ACC112 (cell line): Measurements from ENCODE around the gene ALPK1.

Experiments used
- H2AFZ ChIP-seq: fragments of 200-600 bp; sonication (generic); one replicate; pipeline ENCODE4 v1.6.0; 2017; ENCODE audit warnings: antibody characterized with exemption, low read length; ENCODE audit not compliant: unreplicated experiment
- H3K27ac ChIP-seq: fragments of 200-600 bp; sonication (generic); 2 replicates; pipeline ENCODE4 v1.5.1; 2014; ENCODE audit warnings: low read depth, mild to moderate bottlenecking, antibody characterized with exemption, low read length, moderate library complexity
- H3K27me3 ChIP-seq: fragments of 200-600 bp; sonication (generic); 2 replicates; pipeline ENCODE4 v1.6.1; 2014; ENCODE audit warnings: mild to moderate bottlenecking, antibody characterized with exemption, low read length, moderate library complexity, mixed read lengths; ENCODE audit not compliant: insufficient read depth
- H3K36me3 ChIP-seq: fragments of 200-600 bp; sonication (generic); 2 replicates; pipeline ENCODE4 v1.6.1; 2016; ENCODE audit warnings: mild to moderate bottlenecking, antibody characterized with exemption, low read length, moderate library complexity, mixed read lengths; ENCODE audit not compliant: insufficient read depth
- H3K4me1 ChIP-seq: fragments of 200-600 bp; sonication (generic); one replicate; pipeline ENCODE4 v1.6.1; 2016; ENCODE audit warnings: low read length, mixed read lengths; ENCODE audit not compliant: insufficient read depth, unreplicated experiment, control insufficient read depth
- H3K4me3 ChIP-seq: fragments of 200-600 bp; sonication (generic); 2 replicates; pipeline ENCODE4 v1.5.1; 2014; ENCODE audit warnings: mild to moderate bottlenecking, low read depth, low read length
- H3K79me2 ChIP-seq: fragments of 200-600 bp; sonication (generic); one replicate; pipeline ENCODE4 v1.6.0; 2016; ENCODE audit warnings: low read length; ENCODE audit not compliant: control insufficient read depth, unreplicated experiment, insufficient read depth

The ALPK1 gene

GRCh38 chr4:112296949-112297880 lies at the start of gene ALPK1:
TSS of gene ALPK1 (plus strand) at chr4:112297369.
- H3K4me3 ChIP-seq, result peak within 1 kb of the TSS; percentile 83
- H2AFZ ChIP-seq, result peak within 1 kb of the TSS; percentile 96
- peak within 1 kb of the TSS; percentile 42 for H3K27ac ChIP-seq
- H3K36me3 ChIP-seq, result no peaks in the 10 kb centered on the region
- H3K27me3 ChIP-seq, result no peaks in the 10 kb centered on the region
- H3K4me1 ChIP-seq, result no peaks in the 10 kb centered on the region
- H3K79me2 ChIP-seq, result no peaks in the 10 kb centered on the region

GRCh38 chr4:112251019-112251643 lies 46.0 kb upstream of the ALPK1 start:
- H3K27me3 ChIP-seq, result no peaks in the 10 kb centered on the region
- no peak overlapping the region for H2AFZ ChIP-seq
- H3K4me3 ChIP-seq, result no peak overlapping the region
- H3K27ac ChIP-seq, result no peak overlapping the region
- H3K79me2 ChIP-seq, result peaks cover 10% of the 10 kb centered on the region
- H3K4me1 ChIP-seq, result no peaks in the 10 kb centered on the region
- H3K36me3 ChIP-seq, result no peaks in the 10 kb centered on the region; the same call in 1 of the 2 replicates

GRCh38 chr4:112252234-112252633 lies 44.9 kb upstream of the ALPK1 start:
- no peaks in the 10 kb centered on the region for H3K27me3 ChIP-seq
- H3K27ac ChIP-seq, result no peak overlapping the region
- no peaks in the 10 kb centered on the region; the same call in 1 of the 2 replicates for H3K36me3 ChIP-seq
- H3K4me3 ChIP-seq, result no peak overlapping the region
- no peaks in the 10 kb centered on the region for H3K4me1 ChIP-seq
- H3K79me2 ChIP-seq, result peaks cover 10% of the 10 kb centered on the region
- H2AFZ ChIP-seq, result no peak overlapping the region

- no peak overlapping the region for H3K4me3 ChIP-seq
- no peaks in the 10 kb centered on the region for H3K27me3 ChIP-seq
- no peaks in the 10 kb centered on the region; the same call in 1 of the 2 replicates for H3K36me3 ChIP-seq
- no peak overlapping the region for H3K27ac ChIP-seq
- H2AFZ ChIP-seq, result no peak overlapping the region
- H3K79me2 ChIP-seq, result peaks cover 10% of the 10 kb centered on the region
- no peaks in the 10 kb centered on the region for H3K4me1 ChIP-seq
Measured at GRCh38 chr4:112253382-112254000, 43.7 kb upstream of the ALPK1 start.

GRCh38 chr4:112257098-112257497 lies 40.1 kb upstream of the ALPK1 start:
- Histone ChIP-seq H2AFZ (no peak overlapping the region), H3K27ac (no peak overlapping the region), H3K4me3 (no peak overlapping the region), H3K79me2 (no peaks in the 10 kb centered on the region), H3K36me3 (no peaks in the 10 kb centered on the region; the same call in 1 of the 2 replicates), H3K27me3 (no peaks in the 10 kb centered on the region), H3K4me1 (no peaks in the 10 kb centered on the region)

GRCh38 chr4:112266823-112267222 lies 30.3 kb upstream of the ALPK1 start:
- Histone ChIP-seq H3K79me2 (no peaks in the 10 kb centered on the region), H3K27ac (no peak overlapping the region), H2AFZ (no peak overlapping the region), H3K27me3 (no peaks in the 10 kb centered on the region), H3K36me3 (no peaks in the 10 kb centered on the region), H3K4me1 (peaks cover 8% of the 10 kb centered on the region), H3K4me3 (no peak overlapping the region)

GRCh38 chr4:112270051-112270450 lies 27.1 kb upstream of the ALPK1 start:
- H3K36me3 ChIP-seq, result no peaks in the 10 kb centered on the region
- no peaks in the 10 kb centered on the region for H3K79me2 ChIP-seq
- H3K27me3 ChIP-seq, result no peaks in the 10 kb centered on the region
- H3K4me1 ChIP-seq, result peaks cover 13% of the 10 kb centered on the region
- no peak overlapping the region for H3K4me3 ChIP-seq
- peak overlapping the region; percentile 40 for H3K27ac ChIP-seq
- no peak overlapping the region for H2AFZ ChIP-seq

- Histone ChIP-seq H3K79me2 (no peaks in the 10 kb centered on the region), H2AFZ (no peak overlapping the region), H3K36me3 (no peaks in the 10 kb centered on the region), H3K4me3 (no peak overlapping the region), H3K27ac (peak overlapping the region; percentile 40), H3K4me1 (peaks cover 13% of the 10 kb centered on the region), H3K27me3 (no peaks in the 10 kb centered on the region)
Measured at GRCh38 chr4:112270640-112271421, 26.3 kb upstream of the ALPK1 start.

GRCh38 chr4:112272292-112272691 lies 24.9 kb upstream of the ALPK1 start:
- peaks cover 13% of the 10 kb centered on the region for H3K4me1 ChIP-seq
- no peak overlapping the region for H3K27ac ChIP-seq
- no peak overlapping the region for H2AFZ ChIP-seq
- no peaks in the 10 kb centered on the region for H3K79me2 ChIP-seq
- no peaks in the 10 kb centered on the region for H3K27me3 ChIP-seq
- no peak overlapping the region for H3K4me3 ChIP-seq
- peaks cover 6% of the 10 kb centered on the region; the same call in 1 of the 2 replicates for H3K36me3 ChIP-seq

GRCh38 chr4:112274959-112275358 lies 22.2 kb upstream of the ALPK1 start:
- Histone ChIP-seq H3K79me2 (no peaks in the 10 kb centered on the region), H3K36me3 (peaks cover 11% of the 10 kb centered on the region; the same call in 1 of the 2 replicates)

More at GRCh38 chr4:112274959-112275358, 22.2 kb upstream of the ALPK1 start:
- Histone ChIP-seq H3K4me1 (peaks cover 13% of the 10 kb centered on the region), H3K27me3 (no peaks in the 10 kb centered on the region), H3K4me3 (no peak overlapping the region), H2AFZ (no peak overlapping the region), H3K27ac (no peak overlapping the region)
